ENCODE data around the gene SPATA4.

Gene SPATA4

GRCh38 chr4:176189891-176190795, 5.2 kb downstream of the SPATA4 start:
- DNase-seq, result no peak

- no peak for DNase-seq
Observed at GRCh38 chr4:176188654-176189053, 6.7 kb downstream of the SPATA4 start.

- DNase-seq, result no peak
Observed at GRCh38 chr4:176187624-176188023, 7.8 kb downstream of the SPATA4 start.

- no peak for DNase-seq
Observed at GRCh38 chr4:176186671-176187395, 8.6 kb downstream of the SPATA4 start.

GRCh38 chr4:176186067-176186466, 9.3 kb downstream of the SPATA4 start:
- DNase-seq, result no peak

GRCh38 chr4:176185051-176185450, 10.3 kb downstream of the SPATA4 start:
- DNase-seq, result no peak

GRCh38 chr4:176163041-176163440, 32.3 kb downstream of the SPATA4 start:
- no peak for DNase-seq

GRCh38 chr4:176156656-176157055, 38.7 kb downstream of the SPATA4 start:
- DNase-seq, result no peak

GRCh38 chr4:176153124-176153523, 42.3 kb downstream of the SPATA4 start:
- no peak for DNase-seq

- DNase-seq, result no peak
Observed at GRCh38 chr4:176150704-176151103, 44.7 kb downstream of the SPATA4 start.

- DNase-seq, result no peak
Observed at GRCh38 chr4:176150356-176150682, 45.1 kb downstream of the SPATA4 start.

GRCh38 chr4:176149680-176150355, 45.6 kb downstream of the SPATA4 start:
- DNase-seq, result no peak

GRCh38 chr4:176142253-176142652, 53.1 kb downstream of the SPATA4 start:
- no peak for DNase-seq

GRCh38 chr4:176139518-176139917, 55.9 kb downstream of the SPATA4 start:
- DNase-seq, result no peak

GRCh38 chr4:176137631-176138030, 57.8 kb downstream of the SPATA4 start:
- no peak for DNase-seq

- DNase-seq, result no peak
Observed at GRCh38 chr4:176134670-176135069, 60.7 kb downstream of the SPATA4 start.
